B cell (primary cell): ENCODE results near the gene POLQ. TPM values are rescaled to one million over a fixed set of nuclear protein-coding genes. Genes with fewer than 3 reads are reported as not detected.

Experiments
- ATAC-seq: fragments of 200-7000 bp; cut with Tn5 transposase; one replicate; pipeline ENCODE4 v1.10.0; 2021; ENCODE audit warnings: low read depth, mild to moderate bottlenecking, moderate number of reproducible peaks, moderate library complexity
- CTCF ChIA-PET: fragments of 350-600 bp; sonication (Branson Sonifier 250); formaldehyde crosslinking; loops from one replicate; lab custom pipeline; 2021; ENCODE audit warnings: antibody characterized with exemption, inconsistent platforms; lab: Charles Lee
- POLR2A ChIA-PET: fragments of 350-600 bp; sonication (Branson Sonifier 250); formaldehyde crosslinking; loops from one replicate; lab custom pipeline; 2021; ENCODE audit warnings: antibody characterized with exemption; lab: Charles Lee
- DNase-seq: peaks from one replicate; pipeline ENCODE4 v3.0.0; 2013
- H2AFZ ChIP-seq: 2 replicates; pipeline ENCODE4 v1.6.1; 2012; ENCODE audit warnings: mild to moderate bottlenecking, low read depth, low read length; ENCODE audit not compliant: insufficient read depth, poor library complexity, severe bottlenecking
- H3K27ac ChIP-seq, 2 donors: 1 replicate in 1 of 2; 2 replicates in 1 of 2; pipeline ENCODE4 v1.5.1; 2012 to 2013; ENCODE audit warnings: low read length in 2 of 2, mild to moderate bottlenecking in 2 of 2, moderate library complexity in 1 of 2
- H3K27me3 ChIP-seq, 4 experiments: fragments of 200-600 bp in 1 of 4; sonication (generic) in 1 of 4; replicated peaks in 1 of 4; 1 replicate in 2 of 4; 2 replicates in 2 of 4; pipeline versions ENCODE4 v1.6.1 to v1.7.0; 2013 to 2016; ENCODE audit warnings: low read length in 3 of 4, mild to moderate bottlenecking in 2 of 4, mixed read lengths in 1 of 4, moderate library complexity in 1 of 4; ENCODE audit not compliant: insufficient read depth in 4 of 4, control insufficient read depth in 3 of 4; ENCODE audit errors: control extremely low read depth in 1 of 4
- H3K36me3 ChIP-seq, 2 experiments: replicated peaks in 1 of 2; 1 replicate in 1 of 2; 2 replicates in 1 of 2; pipeline versions ENCODE4 v1.6.1 to v1.7.1; 2013; ENCODE audit warnings: low read length in 1 of 2; ENCODE audit not compliant: insufficient read depth in 2 of 2, control insufficient read depth in 1 of 2; ENCODE audit errors: control extremely low read depth in 1 of 2, extremely low read depth in 1 of 2
- H3K4me1 ChIP-seq, 2 donors: fragments of 200-600 bp in 1 of 2; sonication (generic) in 1 of 2; 1 replicate in 1 of 2; 2 replicates in 1 of 2; pipeline versions ENCODE4 v1.5.1 to v1.6.1; 2013 to 2017; ENCODE audit warnings: low read length in 2 of 2; ENCODE audit not compliant: control insufficient read depth in 2 of 2, insufficient read depth in 2 of 2
- H3K4me2 ChIP-seq: replicated peaks from 2 replicates; pipeline ENCODE3; 2012; ENCODE audit warnings: mild to moderate bottlenecking, low read depth, low read length; ENCODE audit not compliant: poor library complexity, severe bottlenecking
- H3K4me3 ChIP-seq, 5 experiments: fragments of 200-600 bp in 1 of 5; sonication (generic) in 1 of 5; 1 replicate in 3 of 5; 2 replicates in 2 of 5; pipeline versions ENCODE4 v1.5.1 to v1.7.0; 2011 to 2016; ENCODE audit warnings: low read length in 4 of 5, mild to moderate bottlenecking in 4 of 5, low read depth in 2 of 5, control low read depth in 1 of 5, moderate library complexity in 1 of 5; ENCODE audit not compliant: insufficient read depth in 1 of 5; ENCODE audit errors: control extremely low read depth in 1 of 5, extremely low read depth in 1 of 5
- H3K79me2 ChIP-seq: fragments of 200-600 bp; sonication (generic); one replicate; pipeline ENCODE4 v1.6.0; 2016; ENCODE audit warnings: low read length; ENCODE audit not compliant: control insufficient read depth, insufficient read depth
- H3K9ac ChIP-seq: fragments of 200-600 bp; sonication (generic); 2 replicates; pipeline ENCODE4 v1.6.1; 2017; ENCODE audit warnings: mild to moderate bottlenecking, low read length, moderate library complexity
- H3K9me3 ChIP-seq, 3 donors: one replicate each; pipeline versions ENCODE4 v1.6.1 to v1.7.1; 2013; ENCODE audit warnings: low read length in 2 of 3; ENCODE audit not compliant: control insufficient read depth in 2 of 3, insufficient read depth in 1 of 3; ENCODE audit errors: control extremely low read depth in 1 of 3
- H4K20me1 ChIP-seq: 2 replicates; pipeline ENCODE4 v1.6.0; 2012; ENCODE audit warnings: mild to moderate bottlenecking, low read length; ENCODE audit not compliant: insufficient read depth, control insufficient read depth, poor library complexity, severe bottlenecking
- H3K27ac Mint-ChIP-seq: one replicate; pipeline ENCODE4 v1.8.0; 2021; ENCODE audit warnings: mixed read lengths
- H3K27me3 Mint-ChIP-seq: one replicate; pipeline ENCODE4 v1.8.0; 2021; ENCODE audit warnings: mixed read lengths
- H3K4me1 Mint-ChIP-seq: one replicate; pipeline ENCODE4 v1.8.0; 2021; ENCODE audit warnings: mixed read lengths
- H3K4me3 Mint-ChIP-seq: one replicate; pipeline ENCODE4 v1.8.0; 2021; ENCODE audit warnings: mixed read lengths
- H3K9me3 Mint-ChIP-seq: one replicate; pipeline ENCODE4 v1.8.0; 2022; ENCODE audit warnings: mixed read lengths; ENCODE audit not compliant: insufficient read depth
- CTCF ChIP-seq: fragments of 200-600 bp; IDR thresholded peaks from one replicate; pipeline ENCODE4 v1.8.0; 2022; ENCODE audit warnings: antibody characterized with exemption, mild to moderate bottlenecking
- EZH2 ChIP-seq: IDR thresholded peaks from 2 replicates; pipeline ENCODE4 v1.6.1; 2012; ENCODE audit warnings: borderline replicate concordance, low read depth, mild to moderate bottlenecking, moderate library complexity, low read length; ENCODE audit not compliant: insufficient read depth, poor library complexity, severe bottlenecking
- WGBS: methylation state at CpG from one replicate; pipeline ENCODE4 v1.1.5; 2013; ENCODE audit warnings: missing lambda C conversion rate; ENCODE audit not compliant: insufficient coverage; 5-methylcytosine and 5-hydroxymethylcytosine counted together
- intact Hi-C: fragments of 100-400 bp; cut with micrococcal nuclease; formaldehyde crosslinking; loops from one replicate; pipeline ENCODE4 v1.10.0; 2022
- polyA plus RNA-seq: library from polyadenylated mRNA; depleted of rRNA; stranded (reverse); fragments of >200 nt; gene quantifications from 2 replicates; pipeline ENCODE4 v1.2.3, GENCODE V29; 2012
- total RNA-seq, 2 donors: library from RNA; stranded (reverse); fragments of 120-200 nt in 1 of 2; gene quantifications; 1 replicate in 1 of 2; 2 replicates in 1 of 2; pipeline versions ENCODE4 v1.2.3 to v1.2.4, GENCODE V29; 2013 to 2022

POLQ gene
- total and polyA plus RNA-seq, 2 donors (not counting 1 experiment from before 2014, with no cell fraction given) = 0.25 to 0.79 TPM

DNA sequence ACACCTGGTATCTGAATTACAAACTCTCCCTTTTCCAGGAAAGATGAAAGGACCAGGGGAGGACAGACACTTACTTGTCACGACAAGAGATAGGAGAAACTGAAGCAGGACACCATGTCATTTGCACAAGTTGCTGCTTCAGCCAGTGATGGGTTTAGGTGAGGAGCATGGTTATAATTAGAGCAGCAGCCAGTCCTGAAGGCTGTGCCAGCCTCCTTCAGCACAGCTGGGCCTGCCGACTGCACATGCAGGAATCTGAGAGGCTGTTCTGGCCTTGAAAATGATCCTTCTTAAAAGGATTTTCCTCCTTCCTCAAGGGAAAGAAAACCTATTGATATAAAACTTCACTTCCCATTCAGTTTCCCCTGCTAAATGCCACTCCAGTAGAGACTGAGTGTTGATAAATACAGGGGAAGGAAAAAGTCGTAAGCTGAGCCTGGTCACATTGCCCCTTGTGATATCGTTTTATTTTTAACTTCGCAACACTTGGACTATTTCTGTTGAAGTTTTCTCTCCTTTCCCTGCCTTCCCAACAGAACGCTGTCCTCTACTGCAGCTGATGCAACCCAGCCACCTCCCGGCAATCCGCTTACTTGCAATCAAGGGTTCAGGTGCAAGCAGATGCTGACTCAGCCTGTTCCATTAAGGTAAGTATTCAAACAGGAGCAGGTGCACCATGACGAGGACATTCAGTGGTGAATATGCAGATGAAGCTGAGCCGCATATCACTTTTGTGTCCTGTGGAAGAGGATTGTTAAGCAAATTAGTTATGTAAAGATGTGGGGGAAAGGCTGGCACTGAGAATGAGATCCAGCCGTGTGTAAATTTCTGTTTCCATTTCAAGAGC, 47.3 kb upstream of the POLQ start, which contains the start of gene FBXO40:
TSS of gene FBXO40 (plus strand) at position 524 of the 847 bp plus-strand sequence. CDS start 27,197 bp downstream, outside the sequence.
- Mint-ChIP-seq H3K4me3 (no peak within 1 kb of the TSS), H3K27me3 (no peaks in the 10 kb centered on the region), H3K27ac (no peak within 1 kb of the TSS), H3K9me3 (no peaks in the 10 kb centered on the region), H3K4me1 (peaks cover 7% of the 10 kb centered on the region)
- ChIA-PET CTCF (no interaction called here), POLR2A (no interaction called here)
- H3K4me1 ChIP-seq = no peaks in the 10 kb centered on the region
- no peak within 1 kb of the TSS for H3K9ac ChIP-seq
- no peak within 1 kb of the TSS for H3K4me3 ChIP-seq
- no peaks in the 10 kb centered on the region for H3K9me3 ChIP-seq
- intact Hi-C loops = no loop called here
- H4K20me1 ChIP-seq = no peaks in the 10 kb centered on the region
- H2AFZ ChIP-seq = no peak within 1 kb of the TSS
- no peaks in the 10 kb centered on the region for H3K36me3 ChIP-seq
- 84% methylated on average over 8 of the region's 11 CpGs for WGBS
- TF ChIP-seq CTCF = no peak
- no peak for TF ChIP-seq EZH2
- H3K27me3 ChIP-seq = no peaks in the 10 kb centered on the region
- no peak for ATAC-seq
- H3K27ac ChIP-seq = no peak within 1 kb of the TSS
- peak; percentile 11 for DNase-seq
- H3K79me2 ChIP-seq = no peaks in the 10 kb centered on the region
- H3K4me2 ChIP-seq = no peak within 1 kb of the TSS

GRCh38 chr3:121584418-121584817, 38.6 kb upstream of the POLQ start:
- POLR2A ChIA-PET = no interaction called here
- DNase-seq = no peak
- Histone ChIP-seq H2AFZ (no peak overlapping the region), H3K9ac (no peak overlapping the region), H3K4me3 (no peak overlapping the region), H3K4me1 (no peaks in the 10 kb centered on the region), H3K36me3 (no peaks in the 10 kb centered on the region), H4K20me1 (no peaks in the 10 kb centered on the region), H3K27me3 (peaks cover 0 to 6% (median 4%) of the 10 kb centered on the region in 4 experiments), H3K79me2 (no peaks in the 10 kb centered on the region), H3K4me2 (no peak overlapping the region), H3K27ac (no peak overlapping the region), H3K9me3 (no peaks in the 10 kb centered on the region)
- CTCF ChIA-PET = no interaction called here
- intact Hi-C loops = no loop called here
- peaks cover 31% of the 10 kb centered on the region for H3K27me3 Mint-ChIP-seq
- no peaks in the 10 kb centered on the region for H3K9me3 Mint-ChIP-seq
- WGBS = no CpG with 5 or more reads among the region's 1 CpG
- H3K27ac Mint-ChIP-seq = no peak overlapping the region
- no peak for ATAC-seq
- no peak overlapping the region for H3K4me3 Mint-ChIP-seq
- no peaks in the 10 kb centered on the region for H3K4me1 Mint-ChIP-seq
- TF ChIP-seq CTCF = no peak
- no peak for TF ChIP-seq EZH2
